Right lobe of liver (tissue), 6 donors: Measurements from ENCODE around the gene UBC. TPM values are rescaled to one million over a fixed set of nuclear protein-coding genes. Genes with fewer than 3 reads are reported as not detected.

Experiments
- ATAC-seq, 4 donors: fragments of 200-7000 bp; cut with Tn5 transposase; one replicate each; pipeline ENCODE4 v1.9.1; 2020; ENCODE audit warnings: mild to moderate bottlenecking in 4 of 4, moderate library complexity in 4 of 4
- DNase-seq, 3 donors: peaks; one replicate each; pipeline ENCODE4 v3.0.0-alpha.2; 2020
- H3K27ac ChIP-seq, 3 donors: fragments of 200-600 bp; one replicate each; pipeline ENCODE4 v1.8.0; 2022
- H3K27me3 ChIP-seq, 2 donors: fragments of 200-600 bp; one replicate each; pipeline ENCODE4 v1.8.0; 2022
- H3K36me3 ChIP-seq, 4 donors: fragments of 200-600 bp; sonication (generic) in 1 of 4; one replicate each; pipeline versions ENCODE4 v1.5.1 to v1.8.0; 2017 to 2022; ENCODE audit warnings: control low read depth in 1 of 4
- H3K4me1 ChIP-seq, 4 donors: fragments of 200-600 bp; sonication (generic) in 1 of 4; one replicate each; pipeline versions ENCODE4 v1.5.1 to v1.8.0; 2017 to 2022; ENCODE audit warnings: control low read depth in 1 of 4
- H3K4me3 ChIP-seq, 3 donors: fragments of 200-600 bp; one replicate each; pipeline ENCODE4 v1.8.0; 2022
- H3K9me3 ChIP-seq, 4 donors: fragments of 200-600 bp; sonication (generic) in 1 of 4; one replicate each; pipeline versions ENCODE4 v1.5.1 to v1.8.0; 2017 to 2022; ENCODE audit warnings: control low read depth in 1 of 4
- CTCF ChIP-seq, 4 donors: fragments of 200-600 bp in 3 of 4; fragments of 450-650 bp in 1 of 4; IDR thresholded peaks; one replicate each; pipeline versions ENCODE4 v1.5.1 to v1.8.0; 2016 to 2022; ENCODE audit warnings: antibody characterized with exemption in 4 of 4, mild to moderate bottlenecking in 2 of 4
- POLR2A ChIP-seq: fragments of 450-650 bp; IDR thresholded peaks from one replicate; pipeline ENCODE4 v1.6.1; 2017; ENCODE audit warnings: antibody characterized with exemption, mild to moderate bottlenecking
- WGBS: methylation state at CpG from one replicate; pipeline ENCODE4 v1.1.6; 2018; ENCODE audit warnings: low coverage, low lambda C conversion rate; ENCODE audit not compliant: insufficient coverage; ENCODE audit errors: missing lambda C conversion rate; 5-methylcytosine and 5-hydroxymethylcytosine counted together
- intact Hi-C, 2 donors: fragments of 100-400 bp; cut with DNase I; formaldehyde crosslinking; loops; one replicate each; pipeline versions ENCODE4 v1.11.2 to v1.14.1; 2022
- total RNA-seq, 6 experiments: library from RNA; depleted of rRNA in 2 of 6; stranded (reverse); fragments of >200 nt in 2 of 6; fragmentation: NEBNext Ultra II Directional in 3 of 6; extraction: Animal tissue kit (Norgen Biotek cat#: 25700) in 3 of 6; gene quantifications; one replicate each; pipeline versions ENCODE4 v1.1.0 to v1.2.4, GENCODE V29; 2016 to 2023
- donor health status: DM: no; HTN: yes; CAD: no.
- donor health status: DM: no; HTN: no; CAD: no.
- donor health status: DM: no; HTN: no; CAD: no.
- donor health status: DM: no; HTN: yes; CAD: no.
- donor health status: DM: no; HTN: yes; CAD: no.

Gene UBC
- total RNA-seq, 6 experiments from 2014 or later = 390 to 1,023 (median 604) TPM

DNA sequence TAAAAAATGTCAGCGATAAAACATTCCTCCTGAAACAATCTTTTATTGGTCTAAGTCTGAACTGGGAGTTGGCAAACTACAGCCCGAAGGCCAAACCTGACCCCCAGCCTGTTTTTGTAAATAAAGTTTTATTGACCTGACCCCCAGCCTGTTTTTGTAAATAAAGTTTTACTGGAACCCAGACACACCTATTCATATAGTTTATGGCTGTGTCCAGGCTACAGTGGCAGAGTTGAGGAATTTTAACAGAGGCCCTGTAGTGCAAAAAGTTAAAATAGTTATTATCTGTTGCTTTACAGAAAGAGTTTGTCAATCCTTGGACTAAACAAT is 38.7 kb downstream of the UBC start:
- no peak overlapping the region for H3K4me3 ChIP-seq
- peak overlapping the region in 2 of 3 donors; percentile 43 to 44 for H3K27ac ChIP-seq
- no peaks in the 10 kb centered on the region for H3K27me3 ChIP-seq
- TF ChIP-seq CTCF (IDR thresholded peaks at IDR 0.05) = no peak
- no peak for TF ChIP-seq POLR2A
- ATAC-seq (peak in 3 of 4 donors; percentile 5 to 48 (median 24)), DNase-seq (no peak)
- WGBS = 10% methylated on average over 2 of the region's 2 CpGs
- peaks cover 0 to 38% (median 14%) of the 10 kb centered on the region in 4 donors for H3K4me1 ChIP-seq
- H3K9me3 ChIP-seq = no peaks in the 10 kb centered on the region
- no peaks in the 10 kb centered on the region for H3K36me3 ChIP-seq
- intact Hi-C loops = no loop called here

- intact Hi-C loops = no loop called here
- H3K4me1 ChIP-seq = peaks cover 0 to 38% (median 14%) of the 10 kb centered on the region in 4 donors
- H3K27ac ChIP-seq = peak overlapping the region in 2 of 3 donors; percentile 43 to 44
- H3K9me3 ChIP-seq = no peaks in the 10 kb centered on the region
- DNase-seq (no peak), ATAC-seq (no peak)
- no peaks in the 10 kb centered on the region for H3K27me3 ChIP-seq
- H3K4me3 ChIP-seq = no peak overlapping the region
- H3K36me3 ChIP-seq = no peaks in the 10 kb centered on the region
- WGBS = 46% methylated on average over 3 of the region's 14 CpGs
- no peak for TF ChIP-seq CTCF (IDR thresholded peaks at IDR 0.05)
- TF ChIP-seq POLR2A = no peak
Measured at GRCh38 chr12:124874988-124875802, 39.3 kb downstream of the UBC start.

DNA sequence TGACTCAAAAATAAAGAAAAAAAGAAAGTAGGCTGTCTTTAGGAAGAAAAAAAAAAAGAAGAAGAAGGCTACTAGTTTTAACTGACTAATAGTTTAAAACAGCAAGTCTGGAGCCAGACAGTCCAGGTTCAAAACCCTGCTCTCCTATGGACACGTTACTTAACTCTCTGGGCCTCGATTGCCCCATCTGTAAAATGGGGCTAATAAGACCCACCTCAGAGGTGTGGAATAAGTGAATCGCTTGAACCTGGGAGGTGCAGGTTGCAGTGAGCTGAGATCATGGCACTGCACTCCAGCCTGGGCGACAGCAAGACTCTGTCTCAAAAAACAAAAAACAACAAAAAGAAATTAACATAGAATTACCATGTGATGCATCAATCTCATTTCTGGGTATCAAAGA is 40.3 kb downstream of the UBC start:
- H3K27ac ChIP-seq = no peak overlapping the region
- H3K36me3 ChIP-seq = no peaks in the 10 kb centered on the region
- DNase-seq = no peak
- 80% methylated on average over 2 of the region's 4 CpGs for WGBS
- intact Hi-C loops = no loop called here
- H3K4me1 ChIP-seq = peaks cover 0 to 38% (median 14%) of the 10 kb centered on the region in 4 donors
- ATAC-seq = no peak
- no peaks in the 10 kb centered on the region for H3K9me3 ChIP-seq
- H3K27me3 ChIP-seq = no peaks in the 10 kb centered on the region
- no peak for TF ChIP-seq POLR2A
- no peak for TF ChIP-seq CTCF (IDR thresholded peaks at IDR 0.05)
- H3K4me3 ChIP-seq = no peak overlapping the region

DNA sequence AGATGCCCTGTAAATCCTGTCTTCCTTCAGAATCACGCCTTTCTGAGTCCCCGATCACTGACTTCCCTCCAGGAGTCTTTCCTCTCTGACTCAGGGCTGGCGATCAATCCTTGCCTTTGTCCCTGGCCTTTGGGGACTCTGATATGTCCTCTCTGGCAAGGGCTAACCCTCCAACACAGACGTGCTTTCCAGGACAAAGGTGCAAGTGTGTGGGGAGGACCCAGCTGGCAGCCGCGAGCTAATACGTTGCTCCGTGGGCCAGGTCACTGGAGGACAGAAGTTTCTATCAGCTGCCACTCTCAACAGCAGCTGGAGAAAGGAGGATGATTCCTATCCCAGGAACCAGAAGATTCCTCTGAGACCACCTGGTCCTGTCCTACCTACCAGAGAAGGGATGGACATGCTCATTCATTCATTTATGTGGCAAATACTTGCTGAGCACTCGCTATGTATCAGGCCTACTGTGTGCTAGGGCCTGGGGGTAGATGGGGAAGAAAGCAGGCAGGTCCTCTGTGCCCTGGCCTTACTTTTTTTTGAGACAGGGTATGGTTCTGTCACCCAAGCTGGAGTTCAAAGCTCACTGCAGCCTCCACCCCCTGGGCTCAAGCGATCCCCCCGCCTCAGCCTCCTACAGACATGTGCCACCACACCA is 42.3 kb downstream of the UBC start:
- H3K4me1 ChIP-seq = peaks cover 0 to 35% (median 16%) of the 10 kb centered on the region in 4 donors
- H3K36me3 ChIP-seq = no peaks in the 10 kb centered on the region
- 23% methylated on average over 7 of the region's 11 CpGs for WGBS
- ATAC-seq (peak; percentile 63 to 85 (median 84)), DNase-seq (peak; percentile 58 to 89 (median 79))
- H3K27ac ChIP-seq = peak overlapping the region in 2 of 3 donors; percentile 46 to 65
- no peak overlapping the region for H3K4me3 ChIP-seq
- H3K27me3 ChIP-seq = no peaks in the 10 kb centered on the region
- no peaks in the 10 kb centered on the region for H3K9me3 ChIP-seq
- no peak for TF ChIP-seq POLR2A
- TF ChIP-seq CTCF (IDR thresholded peaks at IDR 0.05) = no peak
- intact Hi-C loops = no loop called here
